Mesendoderm (in vitro differentiated cells): ENCODE results near the gene ANKRD33B.
A peak's percentile ranks its signal among the peaks of the same experiment; 100 is the strongest.
"Not testable (repeated sequence)": the region's sequence is repeated elsewhere in the genome, so short reads cannot be mapped to it uniquely, and the experiment has no call there.

Experiments used
- DNase-seq: peaks from one replicate; pipeline ENCODE4 v3.0.0; 2013
- H2AK5ac ChIP-seq: 2 replicates; pipeline ENCODE4 v1.6.1; 2013; ENCODE audit warnings: low read length, inconsistent platforms
- H2BK120ac ChIP-seq: 2 replicates; pipeline ENCODE4 v1.6.1; 2013; ENCODE audit warnings: low read depth, mild to moderate bottlenecking, low read length, moderate library complexity, mixed read lengths
- H2BK15ac ChIP-seq: replicated peaks from 2 replicates; pipeline ENCODE4 v1.6.1; 2013; ENCODE audit warnings: low read depth, mild to moderate bottlenecking, moderate library complexity
- H2BK5ac ChIP-seq: 2 replicates; pipeline ENCODE4 v1.6.1; 2013; ENCODE audit warnings: low read length, inconsistent platforms
- H3K18ac ChIP-seq: 2 replicates; pipeline ENCODE4 v1.6.1; 2013; ENCODE audit warnings: mild to moderate bottlenecking, low read length, mixed read lengths
- H3K23ac ChIP-seq: one replicate; pipeline ENCODE4 v1.6.1; 2013; ENCODE audit warnings: low read length
- H3K27ac ChIP-seq: 2 replicates; pipeline ENCODE4 v1.5.1; 2013; ENCODE audit warnings: low read depth, mild to moderate bottlenecking, inconsistent platforms, low read length, moderate library complexity
- H3K27me3 ChIP-seq: 2 replicates; pipeline ENCODE4 v1.6.1; 2013; ENCODE audit warnings: low read length, control low read depth, mild to moderate bottlenecking, inconsistent platforms; ENCODE audit not compliant: insufficient read depth, poor library complexity
- H3K36me3 ChIP-seq: 2 replicates; pipeline ENCODE4 v1.6.1; 2013; ENCODE audit warnings: low read length, inconsistent platforms; ENCODE audit not compliant: control insufficient read depth, insufficient read depth
- H3K4ac ChIP-seq: one replicate; pipeline ENCODE4 v1.6.1; 2013; ENCODE audit warnings: low read depth, mild to moderate bottlenecking, low read length, moderate library complexity
- H3K4me1 ChIP-seq: 2 replicates; pipeline ENCODE4 v1.6.1; 2013; ENCODE audit warnings: low read depth, low read length, inconsistent platforms; ENCODE audit not compliant: control insufficient read depth
- H3K4me2 ChIP-seq: 2 replicates; pipeline ENCODE4 v1.6.1; 2013; ENCODE audit warnings: low read length
- H3K4me3 ChIP-seq: 2 replicates; pipeline ENCODE4 v1.5.1; 2013; ENCODE audit warnings: mild to moderate bottlenecking, low read length
- H3K56ac ChIP-seq: one replicate; pipeline ENCODE4 v1.6.1; 2013; ENCODE audit warnings: low read length
- H3K79me1 ChIP-seq: 2 replicates; pipeline ENCODE4 v1.6.1; 2013; ENCODE audit warnings: low read length, inconsistent platforms
- H3K79me2 ChIP-seq: 2 replicates; pipeline ENCODE4 v1.6.1; 2013; ENCODE audit warnings: mild to moderate bottlenecking, low read length; ENCODE audit not compliant: control insufficient read depth, insufficient read depth
- H3K9ac ChIP-seq: 2 replicates; pipeline ENCODE4 v1.6.1; 2013; ENCODE audit warnings: low read length, inconsistent platforms
- H4K5ac ChIP-seq: one replicate; pipeline ENCODE4 v1.6.1; 2013; ENCODE audit warnings: low read length
- H4K8ac ChIP-seq: one replicate; pipeline ENCODE4 v1.6.1; 2013; ENCODE audit warnings: low read depth, mild to moderate bottlenecking, control low read depth, low read length, moderate library complexity
- WGBS: extraction: QIAGEN DNeasy Blood & Tissue Kit; methylation state at CpG from one replicate; pipeline ENCODE4 v1.1.7; 2013; ENCODE audit warnings: low lambda C conversion rate, missing lambda C conversion rate; ENCODE audit not compliant: insufficient coverage; ENCODE audit errors: extremely low coverage; 5-methylcytosine and 5-hydroxymethylcytosine counted together

The ANKRD33B gene

DNA sequence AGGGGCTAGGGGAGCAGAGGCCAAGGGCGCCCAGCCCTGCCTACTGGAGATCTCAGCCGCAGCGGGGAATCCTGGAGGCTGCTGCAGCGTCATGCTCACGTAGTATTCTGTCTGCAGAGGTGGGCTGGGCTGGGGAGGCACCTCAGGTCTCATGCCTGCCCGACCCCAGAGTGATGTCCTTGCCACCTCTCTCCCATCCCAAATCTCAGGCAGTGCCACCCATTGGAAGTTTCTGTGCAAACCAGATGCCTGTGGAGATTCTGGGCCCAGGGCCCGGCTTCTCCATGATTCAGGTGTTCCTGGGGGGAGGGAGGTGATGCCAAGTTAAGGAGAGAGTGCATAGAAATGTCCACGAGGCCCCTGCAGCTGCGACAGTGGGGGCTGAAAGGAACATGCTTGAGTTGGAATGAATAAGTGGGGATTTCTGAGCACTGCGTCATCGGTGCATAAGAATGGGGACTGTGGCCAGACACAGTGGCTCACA is 72.0 kb downstream of the ANKRD33B start:
- no peak overlapping the region for H3K18ac ChIP-seq
- H2AK5ac ChIP-seq = no peak overlapping the region
- no peak overlapping the region for H4K5ac ChIP-seq
- no peak for DNase-seq
- H4K8ac ChIP-seq = no peak overlapping the region
- H3K79me1 ChIP-seq = peaks cover 1% of the 10 kb centered on the region
- H3K23ac ChIP-seq = no peak overlapping the region
- no peak overlapping the region for H3K4me3 ChIP-seq
- no peak overlapping the region for H3K27ac ChIP-seq
- no peak overlapping the region for H3K4me2 ChIP-seq
- peaks cover 2% of the 10 kb centered on the region for H3K79me2 ChIP-seq
- no peaks in the 10 kb centered on the region for H3K27me3 ChIP-seq
- H3K36me3 ChIP-seq = no peaks in the 10 kb centered on the region
- WGBS = no CpG with 5 or more reads among the region's 11 CpGs
- no peak overlapping the region for H2BK15ac ChIP-seq
- H3K56ac ChIP-seq = no peak overlapping the region
- no peak overlapping the region for H3K4ac ChIP-seq
- no peak overlapping the region for H2BK120ac ChIP-seq
- H3K4me1 ChIP-seq = peaks cover 6% of the 10 kb centered on the region
- no peak overlapping the region for H2BK5ac ChIP-seq
- no peak overlapping the region for H3K9ac ChIP-seq

DNA sequence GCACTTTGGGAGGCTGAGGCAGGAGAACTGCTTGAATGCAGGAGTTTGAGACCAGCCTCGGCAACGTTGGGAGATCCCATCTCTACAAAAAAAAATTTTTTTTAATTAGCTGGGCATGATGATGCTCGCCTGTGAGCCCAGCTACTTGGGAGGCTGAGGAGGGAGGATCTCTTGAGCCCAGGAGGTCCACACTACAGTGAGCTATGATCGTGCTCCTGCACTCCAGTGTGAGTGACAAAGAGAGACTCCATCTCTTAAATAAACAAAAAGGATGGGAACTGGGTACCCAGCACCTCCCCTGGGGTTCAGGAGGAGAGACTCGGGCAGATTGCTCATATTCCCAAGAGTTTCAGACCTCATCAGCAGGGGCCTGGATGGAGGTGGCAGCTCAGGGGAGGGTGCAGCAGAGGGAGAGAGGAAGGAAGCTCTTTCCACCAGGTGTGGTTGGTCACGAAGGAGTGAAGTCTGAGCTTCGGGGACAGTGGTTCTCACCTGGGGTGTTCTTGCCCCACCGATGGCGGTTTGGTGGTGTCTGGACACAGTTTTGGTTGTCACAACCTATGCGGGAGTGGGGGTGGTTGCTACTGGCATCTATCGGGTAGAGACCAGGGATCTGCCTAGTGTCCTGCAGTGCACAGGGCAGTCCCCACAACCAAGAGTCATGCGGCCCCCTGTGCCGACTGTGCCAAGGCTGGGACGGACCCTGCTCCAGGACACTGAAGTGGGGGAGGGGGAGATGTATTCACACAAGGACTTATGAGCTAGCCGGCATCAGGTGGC is 72.7 kb downstream of the ANKRD33B start:
- Histone ChIP-seq H3K4ac (no peak overlapping the region), H3K79me2 (peaks cover 2% of the 10 kb centered on the region), H3K27ac (no peak overlapping the region), H3K4me1 (peaks cover 6% of the 10 kb centered on the region), H2BK120ac (no peak overlapping the region), H2BK5ac (no peak overlapping the region), H3K79me1 (peaks cover 1% of the 10 kb centered on the region), H3K23ac (no peak overlapping the region), H3K36me3 (no peaks in the 10 kb centered on the region), H2AK5ac (no peak overlapping the region), H3K27me3 (no peaks in the 10 kb centered on the region), H2BK15ac (no peak overlapping the region), H3K4me2 (no peak overlapping the region), H4K8ac (no peak overlapping the region), H3K4me3 (no peak overlapping the region), H3K56ac (no peak overlapping the region), H3K18ac (no peak overlapping the region), H3K9ac (no peak overlapping the region), H4K5ac (no peak overlapping the region)
- DNase-seq = no peak
- WGBS = no CpG with 5 or more reads among the region's 15 CpGs

DNA sequence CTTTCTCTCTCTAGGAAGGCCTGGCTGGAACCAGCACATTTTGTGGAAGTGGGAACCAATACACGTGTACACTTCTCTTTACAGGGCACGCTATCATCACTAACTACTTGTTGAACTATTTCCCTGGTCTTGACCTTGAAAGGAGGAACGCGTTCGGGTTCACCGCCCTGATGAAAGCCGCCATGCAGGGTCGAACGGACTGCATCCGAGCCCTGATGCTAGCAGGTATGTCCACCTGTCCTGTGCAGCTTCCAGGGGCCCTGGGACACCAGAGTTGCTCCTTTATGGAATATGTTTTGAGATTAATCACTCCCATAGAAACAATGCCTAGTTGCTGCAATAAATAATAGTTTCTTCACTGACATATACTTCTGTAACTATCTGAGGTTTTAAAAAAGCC is 74.1 kb downstream of the ANKRD33B start:
- Histone ChIP-seq H4K8ac (no peak overlapping the region), H3K9ac (peak overlapping the region; percentile 19), H2BK120ac (no peak overlapping the region), H3K27ac (no peak overlapping the region), H2BK5ac (no peak overlapping the region), H3K36me3 (no peaks in the 10 kb centered on the region), H3K18ac (no peak overlapping the region), H3K4me3 (no peak overlapping the region), H3K4ac (no peak overlapping the region), H3K27me3 (no peaks in the 10 kb centered on the region), H3K56ac (no peak overlapping the region), H3K4me2 (peak overlapping the region; percentile 31), H3K79me2 (peaks cover 2% of the 10 kb centered on the region), H3K23ac (no peak overlapping the region), H4K5ac (no peak overlapping the region), H2AK5ac (no peak overlapping the region), H2BK15ac (no peak overlapping the region), H3K79me1 (peaks cover 1% of the 10 kb centered on the region), H3K4me1 (peaks cover 6% of the 10 kb centered on the region)
- no peak for DNase-seq
- no CpG with 5 or more reads among the region's 10 CpGs for WGBS

DNA sequence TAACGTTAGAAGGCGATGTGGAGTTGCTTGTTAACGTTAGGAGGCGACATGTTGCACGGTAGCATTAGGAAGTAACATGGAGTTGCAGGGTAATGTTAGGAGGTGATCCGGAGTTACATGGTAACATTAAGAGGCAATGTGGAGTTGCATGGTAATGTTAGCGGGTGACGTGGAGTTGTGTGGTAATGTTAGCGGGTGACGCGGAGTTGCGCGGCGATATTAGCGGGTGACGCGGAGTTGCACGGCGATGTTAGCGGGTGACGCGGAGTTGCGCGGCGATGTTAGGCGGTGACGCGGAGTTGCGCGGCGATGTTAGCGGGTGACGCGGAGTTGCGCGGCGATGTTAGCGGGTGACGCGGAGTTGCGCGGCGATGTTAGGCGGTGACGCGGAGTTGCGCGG is 74.9 kb downstream of the ANKRD33B start:
- H3K27me3 ChIP-seq, H2AK5ac ChIP-seq, H3K79me2 ChIP-seq, H3K4ac ChIP-seq, H3K27ac ChIP-seq, H3K18ac ChIP-seq, H2BK5ac ChIP-seq, H4K8ac ChIP-seq, H2BK120ac ChIP-seq, DNase-seq, H3K36me3 ChIP-seq, H3K79me1 ChIP-seq, H3K56ac ChIP-seq, H3K4me2 ChIP-seq, H3K4me1 ChIP-seq, H3K9ac ChIP-seq, H4K5ac ChIP-seq, H3K23ac ChIP-seq, H3K4me3 ChIP-seq, H2BK15ac ChIP-seq: not testable (repeated sequence)
- 100% methylated on average over 1 of the region's 48 CpGs for WGBS

DNA sequence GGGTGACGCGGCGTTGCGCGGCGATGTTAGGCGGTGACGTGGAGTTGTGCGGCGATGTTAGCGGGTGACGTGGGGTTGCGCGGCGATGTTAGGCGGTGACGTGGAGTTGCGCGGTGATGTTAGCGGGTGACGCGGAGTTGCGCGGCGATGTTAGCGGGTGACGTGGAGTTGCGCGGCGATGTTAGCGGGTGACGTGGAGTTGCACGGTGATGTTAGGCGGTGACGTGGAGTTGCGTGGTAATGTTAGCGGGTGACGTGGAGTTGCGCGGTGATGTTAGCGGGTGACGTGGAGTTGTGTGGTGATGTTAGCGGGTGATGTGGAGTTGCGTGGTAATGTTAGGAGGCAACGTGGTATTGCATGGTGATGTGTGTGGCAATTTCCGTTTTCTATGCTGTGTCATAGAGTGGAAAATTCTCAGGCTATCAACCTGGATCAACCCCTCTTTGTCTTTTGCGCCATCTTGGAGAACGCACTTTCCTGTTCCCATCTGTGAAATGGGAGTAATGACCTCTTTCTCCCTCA is 76.0 kb downstream of the ANKRD33B start:
- H3K79me1 ChIP-seq = peaks cover 1% of the 10 kb centered on the region
- WGBS = 100% methylated on average over 2 of the region's 48 CpGs
- DNase-seq = no peak
- H3K79me2 ChIP-seq = peaks cover 2% of the 10 kb centered on the region
- H3K4me2 ChIP-seq = no peak overlapping the region
- no peak overlapping the region for H3K56ac ChIP-seq
- no peak overlapping the region for H3K23ac ChIP-seq
- peaks cover 6% of the 10 kb centered on the region for H3K4me1 ChIP-seq
- H2BK120ac ChIP-seq = no peak overlapping the region
- no peaks in the 10 kb centered on the region for H3K27me3 ChIP-seq
- H2AK5ac ChIP-seq = no peak overlapping the region
- H4K8ac ChIP-seq = no peak overlapping the region
- no peaks in the 10 kb centered on the region for H3K36me3 ChIP-seq
- H2BK15ac ChIP-seq = no peak overlapping the region
- H3K27ac ChIP-seq = no peak overlapping the region
- no peak overlapping the region for H4K5ac ChIP-seq
- no peak overlapping the region for H3K9ac ChIP-seq
- H3K4ac ChIP-seq = no peak overlapping the region
- no peak overlapping the region for H3K18ac ChIP-seq
- no peak overlapping the region for H2BK5ac ChIP-seq
- H3K4me3 ChIP-seq = no peak overlapping the region
